Aorta (tissue), 5 donors: Measurements from ENCODE around the gene TIMM23. TPM values are rescaled to one million over a fixed set of nuclear protein-coding genes. Genes with fewer than 3 reads are reported as not detected.
"Not testable (repeated sequence)": the region's sequence is repeated elsewhere in the genome, so short reads cannot be mapped to it uniquely, and the experiment has no call there.

Source experiments
- ATAC-seq: fragments of 200-7000 bp; cut with Tn5 transposase; one replicate; pipeline ENCODE4 v1.9.1; 2022; ENCODE audit warnings: moderate library complexity; ENCODE audit not compliant: low FRiP score
- DNase-seq, 2 donors: peaks; one replicate each; pipeline ENCODE4 v3.0.0-alpha.2; 2020
- H3K27ac ChIP-seq, 2 donors: one replicate each; pipeline ENCODE4 v1.5.1; 2013; ENCODE audit warnings: low read length in 2 of 2, mild to moderate bottlenecking in 2 of 2, moderate library complexity in 2 of 2, control low read depth in 1 of 2, inconsistent platforms in 1 of 2, low read depth in 1 of 2
- H3K27me3 ChIP-seq, 2 donors: one replicate each; pipeline ENCODE4 v1.6.1; 2013; ENCODE audit warnings: control low read depth in 1 of 2, low read length in 1 of 2, mild to moderate bottlenecking in 1 of 2, moderate library complexity in 1 of 2; ENCODE audit not compliant: insufficient read depth in 2 of 2, control insufficient read depth in 1 of 2
- H3K36me3 ChIP-seq, 2 donors: one replicate each; pipeline ENCODE4 v1.6.1; 2013; ENCODE audit warnings: control low read depth in 1 of 2, low read length in 1 of 2, mild to moderate bottlenecking in 1 of 2; ENCODE audit not compliant: insufficient read depth in 2 of 2, control insufficient read depth in 1 of 2
- H3K4me1 ChIP-seq, 2 donors: one replicate each; pipeline ENCODE4 v1.6.1; 2013; ENCODE audit warnings: low read length in 2 of 2, control low read depth in 1 of 2, mild to moderate bottlenecking in 1 of 2, moderate library complexity in 1 of 2; ENCODE audit not compliant: insufficient read depth in 2 of 2, control insufficient read depth in 1 of 2
- H3K4me3 ChIP-seq, 2 donors: one replicate each; pipeline ENCODE4 v1.5.1; 2013; ENCODE audit warnings: low read length in 2 of 2, control low read depth in 1 of 2, mild to moderate bottlenecking in 1 of 2
- H3K9me3 ChIP-seq: one replicate; pipeline ENCODE4 v1.6.1; 2013; ENCODE audit warnings: mild to moderate bottlenecking, low read length; ENCODE audit not compliant: control insufficient read depth
- WGBS, 2 donors: extraction: QIAGEN DNeasy Blood & Tissue Kit; methylation state at CpG; one replicate each; pipeline ENCODE4 v1.1.7; 2013; 5-methylcytosine and 5-hydroxymethylcytosine counted together
- intact Hi-C, 2 donors: fragments of 100-400 bp; cut with DNase I; formaldehyde crosslinking; loops; one replicate each; pipeline versions ENCODE4 v1.14.2 to v1.15.0; 2022
- polyA plus RNA-seq, 2 donors: library from polyadenylated mRNA; stranded (reverse); fragments of 200-250 nt; gene quantifications; one replicate each; pipeline ENCODE4 v1.2.3, GENCODE V29; 2013
- total RNA-seq, 2 donors: library from RNA; stranded (reverse); fragmentation: NEBNext Ultra II Directional; extraction: Animal tissue kit (Norgen Biotek cat#: 25700); gene quantifications; one replicate each; pipeline ENCODE4 v1.2.1, GENCODE V29; 2021
- donor health status: healthy with polysubstance abuse.
- donor health status: Bipolar disorder and iron deficiency.
- donor health status: DM: no; HTN: no; CAD: no.
- donor health status: DM: no; HTN: no; CAD: no.
- donor health status: DM: yes; HTN: yes; CAD: no.

TIMM23 gene
- total and polyA plus RNA-seq, 4 donors = 32.2 to 42.7 (median 36.1) TPM

DNA sequence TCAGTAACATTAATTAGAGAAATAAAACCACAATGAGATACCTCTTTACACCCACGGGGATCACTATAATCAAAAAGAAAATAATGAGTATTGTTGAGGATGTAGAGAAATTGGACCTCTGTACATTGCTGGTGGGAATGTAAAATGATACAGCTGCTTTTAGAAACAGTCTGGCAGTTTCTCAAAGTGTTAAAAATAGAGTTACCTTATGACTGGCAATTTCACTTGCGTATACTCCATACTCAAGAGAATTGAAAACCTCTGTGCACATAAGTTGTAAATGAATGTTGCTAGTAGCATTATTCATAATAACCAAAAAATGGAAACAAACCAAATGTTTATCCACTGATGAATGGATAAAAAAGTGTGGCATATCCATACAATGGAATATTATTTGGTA, 6.3 kb downstream of the TIMM23 start:
- H3K4me1 ChIP-seq, H3K27me3 ChIP-seq, H3K4me3 ChIP-seq, ATAC-seq, H3K9me3 ChIP-seq, H3K27ac ChIP-seq, H3K36me3 ChIP-seq, DNase-seq: not testable (repeated sequence)
- intact Hi-C loops = loop anchor here in 1 of 2 donors (10.0 kb wide), 1 partner anchor 46 kb away; no protein-coding TSS in a partner anchor
- WGBS, 2 donors = 86 to 96% methylated on average over 1 of the region's 2 CpGs

DNA sequence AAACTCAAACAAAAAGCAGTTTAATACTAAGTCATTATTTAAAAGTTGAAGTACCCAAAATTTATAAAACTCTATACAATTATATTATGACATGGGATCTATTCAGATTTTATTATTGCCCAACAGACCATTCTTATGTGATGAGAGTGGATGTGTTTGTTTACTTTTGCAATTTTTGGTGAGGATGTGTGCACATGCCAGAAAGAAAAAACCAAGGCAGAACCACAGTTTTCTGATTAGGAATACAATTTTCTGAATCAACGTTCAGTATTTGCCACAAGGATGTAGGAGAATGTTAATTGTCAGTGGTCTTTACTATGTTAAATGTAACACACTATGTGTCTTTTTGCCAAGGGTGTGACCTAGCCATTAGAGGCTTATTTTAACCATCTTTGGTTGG, 9.1 kb downstream of the TIMM23 start:
- H3K27me3 ChIP-seq, H3K4me3 ChIP-seq, H3K27ac ChIP-seq, DNase-seq, H3K36me3 ChIP-seq, ATAC-seq, H3K9me3 ChIP-seq, H3K4me1 ChIP-seq, intact Hi-C loops: not testable (repeated sequence)
- WGBS, 2 donors = 38 to 41% methylated on average over 1 of the region's 1 CpG

DNA sequence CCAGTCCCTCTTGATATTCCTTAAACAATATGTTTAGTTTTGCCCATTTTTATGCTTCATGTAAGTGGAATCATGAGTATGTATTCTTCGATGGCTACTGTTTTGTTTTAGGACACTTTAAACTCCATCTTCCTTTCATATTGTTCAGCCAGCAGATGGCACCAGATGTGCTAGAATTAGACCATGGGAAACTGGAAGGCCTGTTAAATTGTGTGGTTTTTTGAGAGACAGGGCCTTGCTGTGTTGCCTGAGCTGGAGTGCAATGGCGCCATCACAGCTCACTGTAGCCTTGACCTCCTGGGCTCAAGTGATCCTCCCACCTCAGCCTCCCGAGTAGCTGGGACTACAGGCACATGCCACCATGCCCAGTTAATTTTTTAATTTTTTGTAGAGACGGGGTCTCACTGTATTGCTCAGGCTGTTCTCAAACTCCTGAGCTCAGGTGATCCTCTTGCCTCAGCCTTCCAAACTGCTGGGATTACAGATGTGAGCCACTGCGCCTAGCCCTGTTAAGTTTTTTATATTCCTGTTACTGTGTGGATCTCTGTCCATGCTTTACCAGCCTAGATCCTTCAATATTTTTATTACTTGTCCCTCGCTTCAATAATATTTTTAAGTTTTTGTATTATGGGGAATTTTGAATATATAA, 11.4 kb downstream of the TIMM23 start:
- H3K27ac ChIP-seq, H3K4me3 ChIP-seq, H3K9me3 ChIP-seq, H3K36me3 ChIP-seq, H3K4me1 ChIP-seq, ATAC-seq, DNase-seq, H3K27me3 ChIP-seq, intact Hi-C loops: not testable (repeated sequence)
- WGBS, 2 donors = 73 to 82% methylated on average over 4 to 5 of the region's 6 CpGs

DNA sequence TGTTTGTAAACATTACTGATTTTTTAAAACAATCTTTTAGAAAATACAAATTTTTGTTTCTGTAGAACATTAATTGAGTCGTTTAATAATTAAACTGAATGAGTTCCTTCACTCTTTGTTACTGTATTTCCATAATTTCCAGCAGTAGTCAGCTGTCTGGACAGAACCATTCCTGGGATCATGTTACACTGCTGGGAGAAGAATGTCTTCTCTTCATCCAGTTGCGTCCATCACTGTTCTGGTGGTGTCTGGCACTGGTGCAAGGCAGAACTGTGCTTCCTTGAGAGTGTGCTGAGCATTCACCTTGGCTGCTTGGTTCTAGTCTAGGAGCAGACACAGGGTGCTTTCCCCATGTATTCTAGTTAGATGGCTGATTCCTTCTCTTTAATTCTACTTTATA, 12.2 kb downstream of the TIMM23 start:
- H3K27ac ChIP-seq, H3K36me3 ChIP-seq, H3K4me1 ChIP-seq, ATAC-seq, DNase-seq, H3K27me3 ChIP-seq, H3K4me3 ChIP-seq, H3K9me3 ChIP-seq, intact Hi-C loops: not testable (repeated sequence)
- 85 to 90% methylated on average over 2 of the region's 2 CpGs for WGBS, 2 donors

DNA sequence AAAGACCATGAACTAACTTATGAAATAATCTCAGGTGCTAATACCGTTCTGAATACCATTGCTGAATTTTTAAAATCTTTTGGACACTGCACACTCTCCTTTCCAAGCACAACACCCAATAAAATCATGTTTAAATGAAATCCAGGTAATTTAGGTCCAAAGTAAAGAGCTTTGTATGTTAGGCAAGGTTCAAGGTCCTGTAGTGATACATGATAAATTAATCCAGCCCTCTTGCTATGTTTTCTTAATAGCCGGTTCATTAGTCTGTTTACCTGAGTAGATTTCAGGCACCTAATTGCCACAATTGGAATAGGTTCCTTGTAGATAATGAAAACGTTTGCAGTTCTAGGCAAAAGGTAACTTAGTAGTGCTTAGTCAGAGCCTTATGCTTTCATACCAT, 13.3 kb downstream of the TIMM23 start:
- H3K27ac ChIP-seq, H3K27me3 ChIP-seq, DNase-seq, H3K9me3 ChIP-seq, H3K4me1 ChIP-seq, intact Hi-C loops, H3K4me3 ChIP-seq, H3K36me3 ChIP-seq, ATAC-seq: not testable (repeated sequence)
- WGBS, 2 donors = 82 to 86% methylated on average over 3 of the region's 3 CpGs

DNA sequence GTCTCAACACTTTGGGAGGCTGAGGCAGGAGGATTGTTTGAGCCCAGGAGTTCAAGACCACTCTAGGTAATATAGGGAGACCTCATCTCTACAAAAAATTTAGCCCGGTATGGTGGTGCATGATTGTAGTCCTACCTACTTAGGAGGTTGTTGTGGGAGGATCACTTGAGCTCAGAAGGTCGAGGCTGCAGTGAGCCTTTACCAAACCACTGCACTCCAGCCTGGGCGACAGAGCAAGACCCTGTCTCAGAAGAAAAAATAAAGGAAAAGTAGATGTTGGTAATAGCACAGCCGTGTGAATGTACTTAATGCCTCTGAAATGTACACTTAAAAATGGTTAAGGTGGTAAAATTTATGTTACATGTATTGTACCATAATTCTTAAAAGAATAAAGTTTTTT, 25.3 kb downstream of the TIMM23 start:
- DNase-seq (no peak), ATAC-seq (no peak)
- 92 to 94% methylated on average over 4 of the region's 4 CpGs for WGBS, 2 donors
- H3K9me3 ChIP-seq = no peaks in the 10 kb centered on the region
- no peak overlapping the region for H3K27ac ChIP-seq
- no peak overlapping the region for H3K4me3 ChIP-seq
- H3K36me3 ChIP-seq = peaks cover 0 to 1% of the 10 kb centered on the region in 2 donors
- intact Hi-C loops = no loop called here
- no peaks in the 10 kb centered on the region for H3K27me3 ChIP-seq
- H3K4me1 ChIP-seq = no peaks in the 10 kb centered on the region

DNA sequence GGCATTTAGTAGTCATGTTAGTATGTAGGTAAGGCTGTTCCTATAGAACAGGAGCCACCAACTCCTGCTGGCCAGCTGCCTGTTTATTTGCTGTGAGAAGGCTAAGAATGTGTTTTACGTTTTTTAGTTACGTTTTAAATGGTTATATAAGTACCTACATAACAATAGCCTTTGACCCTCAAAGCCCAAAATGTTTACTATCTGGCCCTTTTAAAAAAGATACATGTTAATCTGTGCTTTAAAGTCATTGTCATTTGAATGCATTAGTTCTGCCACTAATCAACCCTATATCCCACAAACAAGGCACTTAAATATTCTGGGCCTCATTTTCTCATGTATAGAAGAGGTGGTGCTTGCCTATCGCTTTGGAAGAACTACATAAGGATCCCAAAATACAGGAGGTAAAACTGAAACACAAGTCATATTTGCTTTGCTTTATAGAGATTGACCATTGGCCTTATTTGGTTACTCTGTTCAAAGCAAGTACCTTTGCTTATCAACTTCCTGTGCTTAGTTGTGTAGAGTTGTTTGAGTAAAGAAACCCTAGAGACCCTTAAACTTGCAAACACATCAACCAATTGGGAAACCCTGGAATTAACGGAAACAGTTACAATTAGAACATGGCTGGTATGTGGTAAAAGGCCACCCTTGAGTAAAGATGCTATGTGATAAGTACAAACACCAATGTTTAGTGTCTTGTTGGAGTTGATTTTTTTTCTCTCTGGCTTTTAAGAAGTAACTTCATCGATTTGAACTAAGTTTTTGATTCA, 25.9 kb downstream of the TIMM23 start:
- intact Hi-C loops = no loop called here
- no peaks in the 10 kb centered on the region for H3K9me3 ChIP-seq
- no peaks in the 10 kb centered on the region for H3K4me1 ChIP-seq
- H3K4me3 ChIP-seq = no peak overlapping the region
- H3K27ac ChIP-seq = no peak overlapping the region
- peaks cover 0 to 1% of the 10 kb centered on the region in 2 donors for H3K36me3 ChIP-seq
- ATAC-seq = no peak
- H3K27me3 ChIP-seq = no peaks in the 10 kb centered on the region
- no peak for DNase-seq
- WGBS, 2 donors = 81 to 87% methylated on average over 5 of the region's 5 CpGs

DNA sequence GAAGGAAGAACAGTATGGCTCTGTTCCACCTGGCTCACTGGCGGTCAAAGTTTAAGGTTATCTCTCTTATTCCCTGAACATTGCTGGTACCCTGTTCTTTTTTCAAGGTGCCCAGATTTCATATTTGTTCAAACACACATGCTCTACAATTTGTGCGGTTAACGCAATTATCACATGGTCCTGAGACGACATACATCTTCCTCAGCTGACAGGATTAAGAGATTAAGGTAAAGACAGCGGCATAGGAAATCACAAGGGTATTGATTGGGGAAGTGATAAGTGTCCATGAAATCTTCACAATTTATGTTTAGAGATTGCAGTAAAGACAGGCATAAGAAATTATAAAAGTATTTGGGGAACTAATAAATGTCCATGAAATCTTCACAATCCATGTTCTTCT, 27.7 kb downstream of the TIMM23 start:
- ATAC-seq, H3K9me3 ChIP-seq, intact Hi-C loops, H3K36me3 ChIP-seq, DNase-seq, H3K27ac ChIP-seq, H3K27me3 ChIP-seq, H3K4me3 ChIP-seq, H3K4me1 ChIP-seq: not testable (repeated sequence)
- 95 to 97% methylated on average over 5 of the region's 5 CpGs for WGBS, 2 donors

DNA sequence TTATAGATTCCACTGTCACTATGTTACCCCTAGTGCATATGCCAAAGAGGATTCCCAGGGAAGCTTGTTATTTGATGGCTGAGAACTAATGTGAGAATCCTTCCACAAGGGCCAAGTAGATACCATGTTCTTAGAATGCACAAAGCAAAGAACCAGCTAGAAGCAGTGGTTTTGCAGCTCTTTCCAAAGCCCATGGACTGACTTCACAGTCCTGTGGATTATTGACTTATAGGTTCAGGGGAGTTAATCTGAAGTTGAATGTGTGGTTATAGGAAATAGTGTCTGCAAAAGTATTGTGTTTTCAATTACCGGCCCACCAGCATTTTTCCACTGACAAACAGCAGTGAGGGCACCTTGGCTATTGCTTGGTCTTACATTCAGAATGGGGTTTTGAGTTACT, 28.2 kb downstream of the TIMM23 start:
- Histone ChIP-seq H3K4me1 (no peaks in the 10 kb centered on the region), H3K4me3 (no peak overlapping the region), H3K27ac (no peak overlapping the region), H3K9me3 (no peaks in the 10 kb centered on the region), H3K36me3 (peaks cover 0 to 1% of the 10 kb centered on the region in 2 donors), H3K27me3 (no peaks in the 10 kb centered on the region)
- DNase-seq (no peak), ATAC-seq (no peak)
- intact Hi-C loops = no loop called here
- WGBS, 2 donors = 90 to 94% methylated on average over 1 of the region's 1 CpG
